Fibroblast of pulmonary artery (primary cell): ENCODE results near the gene TP53TG5.

Experiments
- DNase-seq: peaks from one replicate; pipeline ENCODE4 v3.0.0-alpha.2; 2010; ENCODE audit warnings: low read depth
- H3K4me3 ChIP-seq: replicated peaks from 2 replicates; pipeline ENCODE4 v1.5.1; 2011; ENCODE audit warnings: low read depth, mild to moderate bottlenecking, control low read depth, low read length, moderate library complexity
- CTCF ChIP-seq: IDR thresholded peaks from 2 replicates; pipeline ENCODE4 v1.5.1; 2011; ENCODE audit warnings: mild to moderate bottlenecking, control low read depth, low read length, inconsistent platforms; ENCODE audit errors: missing control alignments

The TP53TG5 gene

DNA sequence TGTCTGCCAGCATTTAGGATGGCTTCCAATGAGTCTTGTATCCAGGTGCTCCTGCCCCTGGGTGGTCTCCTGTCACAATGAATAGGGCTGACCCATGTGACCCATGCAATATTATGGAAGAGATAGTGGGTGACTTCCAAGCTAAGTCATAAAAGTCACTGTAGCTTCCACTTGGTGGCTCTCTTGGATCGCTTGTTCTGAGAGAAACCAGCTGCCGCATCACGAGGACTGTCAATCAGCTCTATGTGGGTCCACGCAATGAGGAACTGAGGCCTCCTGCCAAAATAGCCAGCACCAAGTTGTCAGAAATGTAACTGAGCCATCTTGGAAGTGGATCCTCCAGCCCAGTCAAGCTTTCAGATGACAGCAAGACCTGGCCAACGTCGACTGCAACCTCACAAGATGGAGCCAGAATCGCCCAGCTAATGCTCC lies 55.2 kb downstream of the TP53TG5 start:
- peak; percentile 63 for DNase-seq
- peak; percentile 2 for TF ChIP-seq CTCF

More for the DNA sequence above, 55.2 kb downstream of the TP53TG5 start:
- H3K4me3 ChIP-seq, result no peak overlapping the region
